NCI-H2227 treated with DMSO at 0.1 percent for 48 hours (cell line): ENCODE data around the gene GRK3.

Experiments
- DNase-seq: peaks from one replicate; lab custom pipeline; 2025; lab: John Stamatoyannopoulos, UW

GRK3 gene

DNA sequence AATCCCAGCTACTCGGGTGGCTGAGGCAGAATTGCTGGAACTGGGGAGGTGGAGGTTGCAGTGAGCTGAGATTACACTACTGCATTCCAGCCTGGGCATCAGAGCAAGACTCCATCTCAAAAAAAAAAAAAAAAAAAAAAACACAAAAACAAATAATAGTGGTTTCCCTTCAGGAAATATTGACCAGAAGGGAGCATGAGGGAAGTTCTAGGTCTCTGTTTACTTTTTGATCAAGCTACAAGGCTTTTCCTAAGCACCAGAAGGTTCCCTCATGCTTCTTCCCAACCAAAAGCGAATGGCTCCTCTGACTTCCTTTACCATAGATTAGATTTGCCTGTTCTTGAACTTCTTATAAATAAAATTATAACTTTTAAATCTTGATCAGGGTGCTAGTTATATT, 195.8 kb downstream of the GRK3 start:
- no peak for DNase-seq

DNA sequence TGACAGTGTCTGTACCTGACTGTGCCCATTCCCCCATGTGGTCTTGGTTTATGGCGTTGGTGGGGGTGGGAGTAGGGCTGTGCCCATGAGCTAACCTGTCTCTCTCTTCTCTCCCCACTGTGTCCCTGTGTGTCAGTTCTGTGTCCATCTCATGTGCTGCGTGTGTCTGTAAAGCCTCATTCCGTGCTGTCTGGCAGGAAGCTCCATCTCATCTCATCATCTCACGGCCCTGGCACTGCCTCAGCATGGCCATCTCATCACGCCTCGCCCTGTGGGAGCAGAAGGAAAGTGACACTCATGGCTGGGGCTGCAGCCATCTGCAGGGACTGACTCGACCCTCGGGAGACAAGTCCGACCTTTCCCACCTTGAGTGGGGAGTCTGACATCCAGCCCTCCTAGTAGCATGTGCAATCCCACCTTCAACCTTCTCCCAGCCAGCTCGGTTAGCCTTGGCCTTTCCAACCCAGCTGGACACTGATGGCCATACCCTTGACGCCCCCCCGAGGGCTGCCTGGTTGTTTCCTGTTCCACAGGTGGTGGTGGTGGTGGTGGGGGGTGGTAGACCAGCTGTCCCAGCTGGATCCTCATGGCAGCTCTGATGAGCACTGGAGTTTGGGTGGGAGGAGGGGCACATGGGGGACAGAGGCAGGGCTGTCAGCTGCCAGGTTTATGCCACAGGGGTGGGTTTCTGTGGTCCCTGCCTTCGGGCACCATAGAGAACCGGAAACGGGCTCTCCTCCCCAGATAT, 196.5 kb downstream of the GRK3 start:
- DNase-seq, result no peak

DNA sequence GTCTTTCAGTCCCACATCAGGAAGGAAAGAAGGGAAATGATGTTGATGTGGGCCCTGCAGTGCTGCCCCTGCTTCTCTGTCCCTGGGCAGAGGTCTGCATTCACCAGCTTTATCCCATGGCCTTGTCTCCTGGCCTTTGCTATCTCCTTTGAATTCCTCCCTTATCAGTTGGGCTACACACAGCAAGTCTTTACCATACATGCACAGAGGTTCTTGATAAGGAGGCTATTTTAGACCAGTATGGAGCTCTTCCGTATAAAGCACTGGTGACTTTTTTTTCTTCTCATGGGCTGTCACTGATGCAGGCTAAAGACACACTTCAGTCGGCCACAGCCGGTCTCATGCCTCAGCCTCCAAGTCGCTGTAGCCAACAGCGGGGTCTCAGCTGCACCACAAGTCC, 197.7 kb downstream of the GRK3 start:
- DNase-seq, result no peak

- DNase-seq, result no peak
These were observed 198.8 kb downstream of the GRK3 start for GRCh38 chr22:25763239-25763777.

GRCh38 chr22:25764270-25765015, 200.0 kb downstream of the GRK3 start:
- no peak for DNase-seq

- no peak for DNase-seq
These were observed 200.5 kb downstream of the GRK3 start for GRCh38 chr22:25765016-25765367.

GRCh38 chr22:25765801-25766200, 201.3 kb downstream of the GRK3 start:
- DNase-seq, result no peak

GRCh38 chr22:25766418-25766817, 201.9 kb downstream of the GRK3 start:
- DNase-seq, result no peak

GRCh38 chr22:25770333-25770732, 205.9 kb downstream of the GRK3 start:
- no peak for DNase-seq

- no peak for DNase-seq
These were observed 207.8 kb downstream of the GRK3 start for GRCh38 chr22:25772288-25772687.

GRCh38 chr22:25774575-25775026, 210.1 kb downstream of the GRK3 start:
- no peak for DNase-seq

DNA sequence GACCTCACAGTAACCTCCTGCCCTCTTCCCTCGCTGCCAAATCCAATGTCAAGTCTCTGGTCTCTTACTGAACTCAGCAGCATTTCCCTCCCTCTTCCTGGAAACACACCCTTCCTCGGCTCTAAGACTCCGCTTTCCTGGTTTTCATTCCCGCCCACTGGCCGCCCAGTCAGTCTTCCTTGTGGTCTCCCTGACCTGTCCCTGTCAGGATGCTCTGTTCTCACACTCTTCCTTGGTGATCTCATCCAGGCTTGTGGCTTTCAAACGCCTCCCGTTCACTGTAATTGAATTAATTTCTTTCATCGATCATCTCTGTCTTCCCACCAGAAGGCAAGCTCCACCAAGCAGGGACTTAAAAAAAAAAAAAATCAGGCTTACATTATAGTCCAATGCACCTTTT, 211.1 kb downstream of the GRK3 start:
- no peak for DNase-seq

DNA sequence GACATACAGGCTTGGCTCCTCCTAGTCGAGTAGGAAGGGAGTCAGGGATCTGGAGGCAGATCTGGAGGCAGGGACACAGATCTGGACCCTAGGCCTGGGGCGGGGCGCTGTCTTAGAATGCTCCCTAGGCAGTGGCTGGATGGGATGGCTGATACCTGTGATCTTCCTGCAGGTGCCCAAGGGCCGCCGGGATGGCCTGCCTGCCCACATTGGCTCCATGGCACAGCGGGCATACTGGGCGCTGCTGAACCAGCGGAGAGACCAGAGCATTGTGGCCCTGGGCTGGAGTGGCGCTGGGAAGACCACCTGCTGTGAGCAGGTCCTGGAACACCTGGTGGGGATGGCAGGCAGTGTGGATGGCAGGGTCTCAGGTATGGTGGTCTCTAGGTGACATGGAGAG, 212.9 kb downstream of the GRK3 start:
- no peak for DNase-seq

GRCh38 chr22:25777870-25778269, 213.4 kb downstream of the GRK3 start:
- no peak for DNase-seq
